ENCODE data around the gene GIT2. TPM values are rescaled to one million over a fixed set of nuclear protein-coding genes. Genes with fewer than 3 reads are reported as not detected.
"Not testable (repeated sequence)": the region's sequence is repeated elsewhere in the genome, so short reads cannot be mapped to it uniquely, and the experiment has no call there.

The GIT2 gene
- polyA plus RNA-seq, 10 donors, result 33.6 to 70.1 (median 49.0) TPM

DNA sequence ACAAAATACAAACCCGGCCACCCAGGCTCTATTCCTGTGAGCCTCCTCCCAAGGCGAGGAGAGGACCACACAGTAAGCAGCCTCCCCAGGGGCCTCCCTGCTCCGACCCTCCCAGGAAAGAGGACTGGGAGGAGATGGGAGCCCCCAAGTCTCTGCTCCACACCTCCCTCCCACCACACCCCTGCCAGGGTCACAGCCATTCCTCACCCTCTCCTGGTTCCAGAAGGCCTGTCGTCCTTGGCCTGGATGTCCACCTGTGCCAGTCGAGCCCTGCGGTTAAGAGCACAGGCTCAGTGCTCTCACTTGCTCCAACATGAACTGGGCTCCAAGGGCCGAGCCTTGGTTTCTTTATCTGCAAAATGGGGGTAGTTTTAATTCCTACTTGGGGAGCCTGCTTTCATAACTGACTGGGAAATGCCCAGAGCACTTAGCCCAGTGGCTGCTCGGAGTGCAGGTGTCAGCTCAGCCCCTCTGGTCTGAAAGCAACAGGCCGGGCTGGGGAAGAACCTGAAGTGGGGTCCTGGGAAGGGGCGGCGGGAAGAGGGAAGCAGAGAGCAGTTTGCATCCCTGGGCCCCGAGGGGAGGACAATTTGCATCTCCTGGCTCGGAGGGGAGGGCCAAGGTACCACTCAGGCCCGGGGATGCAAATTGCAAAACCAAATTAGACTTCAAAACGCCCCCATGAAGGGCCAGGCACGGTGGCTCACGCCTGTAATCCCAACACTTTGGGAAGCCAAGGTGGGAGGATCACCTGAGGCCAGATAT, 72.5 kb downstream of the GIT2 start:
- DNase-seq, result no peak

DNA sequence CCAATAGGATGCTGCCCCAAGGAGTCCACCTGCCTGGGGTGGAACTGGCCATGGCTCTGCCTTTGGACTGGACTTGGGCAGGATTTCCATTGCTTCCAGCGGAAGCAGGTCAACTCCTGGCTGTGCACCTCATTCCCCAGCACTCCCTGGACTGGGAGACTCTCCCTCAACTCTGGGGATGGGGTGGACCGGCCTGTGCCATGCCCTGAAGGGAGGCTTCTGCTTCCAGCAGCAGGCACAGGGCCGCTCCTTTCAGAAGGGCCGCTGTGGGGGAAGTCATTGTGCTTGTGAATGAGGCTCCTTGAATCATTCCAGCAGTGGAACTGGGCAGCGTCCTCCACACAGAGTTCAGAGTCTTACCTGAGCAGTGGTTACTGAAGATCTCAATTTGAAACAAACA, 73.1 kb downstream of the GIT2 start:
- no peak for DNase-seq

GRCh38 chr12:109921982-109922381, 74.2 kb downstream of the GIT2 start:
- DNase-seq, result no peak

GRCh38 chr12:109920261-109920780, 75.8 kb downstream of the GIT2 start:
- peak in 1 of 3 donors; percentile 27 for DNase-seq

DNA sequence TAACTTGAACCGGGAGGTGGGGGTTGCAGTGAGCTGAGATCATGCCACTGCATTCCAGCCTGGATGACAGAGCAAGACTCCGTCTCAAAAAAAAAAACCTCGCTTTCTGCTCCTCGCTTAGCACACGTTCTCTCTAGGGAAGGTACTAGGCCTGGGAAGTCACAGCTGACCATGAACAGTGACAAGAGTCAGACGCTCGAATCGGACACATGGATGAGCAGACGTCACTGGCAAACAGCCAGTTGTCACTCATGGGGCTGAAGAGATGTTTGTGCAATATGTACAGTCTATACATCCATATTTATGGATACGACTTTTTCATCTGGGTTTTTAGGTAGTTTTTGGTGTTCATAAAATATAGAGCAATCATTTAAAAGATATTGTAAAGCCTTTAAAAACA, 76.7 kb downstream of the GIT2 start:
- peak in 2 of 3 donors; percentile 22 to 48 for DNase-seq

DNA sequence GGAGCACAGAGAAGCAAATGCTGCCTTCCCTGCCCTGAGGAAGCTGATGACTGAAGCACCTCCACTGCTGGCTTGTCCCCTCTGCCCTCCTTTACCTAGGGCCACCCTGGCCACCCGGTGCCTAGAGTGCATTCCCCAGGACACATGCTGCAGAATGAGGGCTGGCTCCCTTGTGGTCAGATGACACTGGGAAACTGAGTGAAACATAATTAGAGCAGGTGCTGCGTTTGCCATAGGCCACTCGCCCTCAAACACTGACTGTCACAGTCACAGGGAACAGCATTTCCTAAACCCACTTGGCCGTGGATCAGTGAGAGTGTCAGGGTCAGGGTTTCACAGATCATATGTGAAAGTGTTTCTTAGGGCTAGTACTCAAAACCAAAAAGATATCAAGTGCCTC, 80.1 kb downstream of the GIT2 start:
- DNase-seq, result no peak

GRCh38 chr12:109915171-109916040, 80.8 kb downstream of the GIT2 start:
- DNase-seq, result no peak

DNA sequence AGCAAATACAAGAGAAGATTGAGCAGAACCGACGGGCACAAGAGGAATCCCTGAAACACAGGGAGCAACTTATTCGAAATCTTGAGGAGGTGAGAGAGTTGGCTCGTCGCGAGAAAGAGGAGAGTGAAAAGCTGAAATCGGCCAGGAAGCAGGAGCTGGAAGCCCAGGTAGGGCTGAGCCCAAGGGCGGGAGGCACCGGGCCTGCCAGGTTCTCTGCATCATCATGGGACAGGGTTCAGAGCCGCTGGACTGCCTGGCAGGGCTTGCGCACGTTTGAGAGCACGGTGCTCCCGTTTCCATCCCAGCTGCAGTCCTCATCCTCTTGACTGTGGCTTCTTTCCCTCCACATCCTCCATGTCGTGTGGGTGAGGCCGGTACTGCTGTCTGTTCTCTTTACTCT, 81.7 kb downstream of the GIT2 start:
- DNase-seq, result no peak

- peak in 2 of 3 donors; percentile 74 to 83 for DNase-seq
Measured at GRCh38 chr12:109912855-109913321, 83.3 kb downstream of the GIT2 start.

DNA sequence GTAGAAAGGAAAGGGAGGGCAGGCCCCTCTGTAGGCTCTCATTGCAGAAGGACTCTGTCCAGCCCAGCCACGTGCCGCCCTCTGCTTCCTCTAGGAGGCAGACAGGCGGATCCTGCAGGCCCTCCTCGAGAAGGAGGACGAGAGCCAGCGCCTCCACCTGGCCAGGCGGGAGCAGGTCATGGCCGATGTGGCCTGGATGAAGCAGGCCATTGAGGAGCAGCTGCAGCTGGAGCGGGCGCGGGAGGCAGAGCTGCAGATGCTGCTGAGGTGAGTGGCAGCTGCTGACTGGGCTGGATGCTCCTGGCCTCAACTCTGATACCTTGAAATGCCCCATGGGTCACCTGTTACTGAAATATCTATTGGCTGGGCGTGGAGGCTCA, 85.2 kb downstream of the GIT2 start:
- DNase-seq, result no peak

- no peak for DNase-seq
Measured at GRCh38 chr12:109910254-109910968, 85.8 kb downstream of the GIT2 start.

DNA sequence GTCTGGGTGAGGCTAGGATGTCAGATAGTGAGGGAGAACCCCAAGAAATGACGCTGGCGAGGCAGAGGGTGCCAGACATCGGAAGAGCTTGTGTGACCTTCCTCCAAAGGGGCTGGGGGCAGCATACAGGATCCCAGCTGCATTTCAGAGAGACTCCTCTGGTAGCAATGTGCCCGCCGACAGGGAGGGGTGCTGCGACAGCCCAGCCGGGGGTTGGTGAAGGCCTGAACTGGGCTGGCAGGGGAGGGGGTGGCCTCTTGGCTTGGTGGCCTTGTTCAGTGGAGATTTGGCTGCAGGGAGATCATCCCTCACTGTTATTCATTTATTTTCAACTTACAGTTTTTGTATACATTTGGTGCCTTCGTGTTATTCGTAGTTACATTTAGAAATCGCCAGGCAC, 90.9 kb downstream of the GIT2 start:
- DNase-seq, result no peak

DNA sequence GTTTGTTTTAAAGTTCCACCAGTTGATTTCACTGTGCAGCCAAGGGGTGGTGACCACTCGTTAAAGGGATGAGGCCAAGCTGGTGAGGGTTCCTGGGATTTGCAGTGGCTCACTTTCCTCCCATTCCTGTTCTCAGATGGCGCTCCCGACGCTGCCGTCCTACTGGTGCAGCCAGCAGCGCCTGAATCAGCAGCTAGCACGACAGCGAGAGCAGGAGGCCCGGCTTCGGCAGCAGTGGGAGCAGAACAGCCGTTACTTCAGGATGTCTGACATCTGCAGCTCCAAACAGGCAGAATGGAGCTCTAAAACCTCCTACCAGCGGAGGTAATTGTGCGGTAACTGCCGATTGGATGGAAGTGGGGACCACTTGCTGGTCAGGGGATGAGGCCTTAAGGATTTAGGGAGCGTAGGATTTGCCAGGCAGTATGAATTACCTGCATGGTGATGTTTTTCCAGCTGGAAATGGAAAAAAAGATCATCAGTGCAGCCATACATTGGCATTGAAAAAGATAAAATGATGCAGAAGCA, 93.2 kb downstream of the GIT2 start:
- DNase-seq, result no peak

DNA sequence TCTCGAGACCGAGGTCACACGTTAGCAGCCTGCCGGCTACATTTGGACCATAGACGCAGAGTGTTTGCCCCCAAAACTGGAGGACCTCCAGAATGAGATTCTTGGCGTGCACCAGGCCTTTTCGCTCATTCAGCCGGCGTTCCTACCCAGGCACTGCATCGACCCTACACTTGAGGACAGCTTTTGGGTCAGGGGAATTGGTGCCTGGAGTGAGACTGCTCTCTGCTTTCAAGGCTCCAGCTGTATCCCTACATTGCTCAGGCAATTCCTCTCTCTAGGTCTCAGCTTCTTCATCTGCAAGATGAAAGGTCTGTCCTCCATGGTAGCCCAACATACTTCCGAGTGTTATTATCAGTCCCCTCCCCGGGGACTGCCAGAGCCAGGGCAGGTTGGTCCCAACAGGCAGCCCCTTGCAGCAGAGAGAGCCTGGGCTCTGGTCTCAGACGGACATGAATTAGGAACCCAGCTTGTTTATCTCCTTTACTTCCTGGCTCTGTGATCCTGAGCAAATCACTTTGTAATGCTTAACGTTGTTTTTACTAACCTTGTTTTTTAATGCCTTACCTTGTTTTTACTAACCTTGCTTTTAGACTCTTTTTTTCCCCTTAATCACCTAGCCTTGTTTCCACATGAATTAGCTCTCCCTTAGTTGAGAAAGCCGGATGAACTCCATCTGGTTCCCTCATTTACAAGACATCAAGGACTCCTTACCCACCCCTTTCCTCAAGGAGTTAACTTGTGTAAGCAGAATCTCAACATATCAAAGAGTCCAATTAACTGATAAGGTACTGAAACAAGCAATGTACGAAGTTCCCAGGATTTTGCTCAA, 95.2 kb downstream of the GIT2 start:
- no peak for DNase-seq

DNA sequence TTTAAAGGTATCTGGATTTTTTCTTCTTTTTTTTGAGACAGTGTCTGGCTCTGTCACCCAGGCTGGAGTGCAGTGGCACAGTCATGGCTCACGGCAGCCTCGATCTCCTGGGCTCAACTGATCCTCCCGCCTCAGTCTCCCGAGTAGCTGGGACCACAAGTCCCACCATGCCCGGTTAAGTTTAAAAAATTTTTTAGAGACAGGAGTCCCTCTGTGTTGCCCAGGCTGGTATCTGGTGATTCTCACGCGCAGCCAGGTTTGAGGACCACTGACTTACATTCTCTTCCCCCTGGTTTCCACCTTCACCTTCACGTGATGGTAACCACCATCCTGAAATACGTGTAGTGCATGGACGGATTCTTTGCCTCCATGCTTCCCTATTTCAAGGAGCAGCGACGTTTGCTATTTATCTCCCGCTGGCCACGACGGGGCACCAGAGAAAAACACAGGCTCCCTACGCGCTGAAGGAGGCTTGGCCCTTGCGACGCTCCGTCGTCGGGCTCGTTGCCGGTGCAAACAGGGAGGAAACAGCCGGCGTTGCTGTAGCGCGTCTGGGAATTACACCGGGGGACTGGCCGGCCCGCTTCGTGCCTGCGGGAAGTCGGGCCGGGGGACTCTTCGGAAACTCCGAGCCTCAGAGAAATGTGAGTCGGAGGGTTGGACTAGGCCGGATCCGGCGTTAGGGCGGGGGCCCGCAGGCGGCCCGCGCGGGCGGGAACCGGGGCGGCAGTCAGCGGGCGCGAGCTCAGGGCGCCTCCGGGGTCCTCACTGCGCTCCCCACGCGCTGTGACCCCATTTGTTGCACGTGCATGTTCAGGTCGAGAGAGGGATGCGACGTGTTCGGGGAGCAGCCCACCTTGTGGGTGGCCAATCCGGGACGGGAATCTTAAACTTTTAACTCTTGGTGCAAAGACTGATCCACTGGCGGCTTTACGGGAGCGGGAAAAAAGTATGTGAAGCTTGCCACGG, 96.1 kb downstream of the GIT2 start, which contains the start of gene TCHP:
Gene TCHP (plus strand): TSS at position 492 of the 969 bp plus-strand sequence. CDS start 2,753 bp downstream, outside the sequence.
- DNase-seq, result peak; percentile 88 to 97 (median 93)

- not testable (repeated sequence) for DNase-seq
Measured at GRCh38 chr12:109899345-109899744, 96.8 kb downstream of the GIT2 start.

GRCh38 chr12:109897029-109897428, 99.1 kb downstream of the GIT2 start:
- no peak for DNase-seq

DNA sequence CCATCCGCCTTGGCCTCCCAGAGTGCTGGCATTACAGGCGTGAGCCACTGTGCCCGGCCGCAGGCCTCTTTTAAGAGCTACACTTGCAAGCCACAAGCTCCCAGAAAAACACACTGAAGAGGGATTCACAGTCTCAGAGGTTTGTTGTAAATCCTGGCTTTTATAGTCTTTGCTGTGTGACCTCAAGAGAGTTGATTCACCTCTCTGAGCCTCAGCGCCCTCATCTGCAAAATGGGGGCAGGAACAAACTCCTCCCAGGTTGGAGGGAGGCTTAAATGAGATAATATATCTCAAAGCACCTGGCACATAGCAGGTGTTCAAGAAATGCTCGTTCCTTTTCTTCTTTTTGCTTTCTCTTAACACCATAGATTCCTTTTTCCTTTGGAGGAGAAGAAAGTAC, 100.0 kb downstream of the GIT2 start:
- DNase-seq, result no peak

- no peak for DNase-seq
Measured at GRCh38 chr12:109894939-109895338, 101.2 kb downstream of the GIT2 start.

All from muscle of back (tissue), 11 donors.